ENCODE results near the gene TADA3.

TADA3 gene

GRCh38 chr3:9809615-9810432 is 17.6 kb upstream of the TADA3 start, which contains the start of gene TTLL3:
Gene TTLL3 (plus strand): TSS chr3:9810262. CDS start chr3:9810662, 400 bp downstream.
- DNase-seq (ENCODE audit: low spot score): peak; percentile 71
- in situ Hi-C loops (cut with MboI; ENCODE audit: low pct_unique_long_range_greater_than_20kb, low sequenced_read_pairs, unreplicated experiment): no loop called here
- no peak for TF ChIP-seq CTCF (IDR thresholded peaks at IDR 0.05; ENCODE audit: extremely low read depth, insufficient read depth, missing control alignments)

- TF ChIP-seq CTCF (IDR thresholded peaks at IDR 0.05; ENCODE audit: extremely low read depth, insufficient read depth, missing control alignments): no peak
- DNase-seq (ENCODE audit: low spot score): peak; percentile 53
- in situ Hi-C loops (cut with MboI; ENCODE audit: low pct_unique_long_range_greater_than_20kb, low sequenced_read_pairs, unreplicated experiment): no loop called here
Measured at GRCh38 chr3:9809239-9809614, 17.0 kb upstream of the TADA3 start.

DNA sequence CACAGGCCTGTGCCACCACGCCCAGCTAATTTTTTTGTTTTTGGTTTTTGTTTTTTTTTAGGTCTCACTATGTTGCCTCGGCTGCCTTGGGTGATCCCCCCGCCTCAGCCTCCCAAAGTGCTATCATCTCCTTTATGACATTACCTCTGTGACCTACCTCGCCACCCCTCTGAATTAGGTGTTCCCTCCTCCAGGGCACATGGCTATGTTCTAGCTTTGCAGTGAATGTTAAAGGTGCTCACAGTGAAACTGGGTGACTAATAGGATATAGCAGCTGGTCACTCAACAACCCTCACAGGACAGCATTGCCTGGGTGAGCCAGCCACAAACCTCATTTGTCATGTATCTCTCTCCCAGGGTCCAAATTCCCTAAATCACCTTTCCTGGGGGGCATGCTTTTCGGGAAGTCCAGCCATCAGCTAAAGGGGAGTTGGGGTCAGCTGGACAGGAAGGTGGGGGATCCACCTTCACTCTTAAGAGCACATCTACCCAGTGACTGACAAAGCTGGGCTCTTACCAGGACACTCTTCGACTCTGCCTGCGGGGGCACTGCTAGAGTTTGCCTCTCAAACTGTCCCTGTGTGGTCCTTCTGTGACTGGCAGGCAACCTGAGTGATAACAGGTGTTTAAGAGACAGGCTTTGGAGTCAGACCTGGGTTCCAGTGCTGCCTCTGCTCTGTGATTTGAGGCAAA is 16.2 kb upstream of the TADA3 start:
- no peak for TF ChIP-seq CTCF (IDR thresholded peaks at IDR 0.05; ENCODE audit: extremely low read depth, insufficient read depth, missing control alignments)
- peak; percentile 57 for DNase-seq (ENCODE audit: low spot score)
- in situ Hi-C loops (cut with MboI; ENCODE audit: low pct_unique_long_range_greater_than_20kb, low sequenced_read_pairs, unreplicated experiment): no loop called here

- no peak for TF ChIP-seq CTCF (IDR thresholded peaks at IDR 0.05; ENCODE audit: extremely low read depth, insufficient read depth, missing control alignments)
- no peak for DNase-seq (ENCODE audit: low spot score)
- in situ Hi-C loops (cut with MboI; ENCODE audit: low pct_unique_long_range_greater_than_20kb, low sequenced_read_pairs, unreplicated experiment): no loop called here
Measured at GRCh38 chr3:9807981-9808344, 15.7 kb upstream of the TADA3 start.

GRCh38 chr3:9806688-9807589 is 14.7 kb upstream of the TADA3 start:
- DNase-seq (ENCODE audit: low spot score): no peak
- no peak for TF ChIP-seq CTCF (IDR thresholded peaks at IDR 0.05; ENCODE audit: extremely low read depth, insufficient read depth, missing control alignments)
- in situ Hi-C loops (cut with MboI; ENCODE audit: low pct_unique_long_range_greater_than_20kb, low sequenced_read_pairs, unreplicated experiment): no loop called here

DNA sequence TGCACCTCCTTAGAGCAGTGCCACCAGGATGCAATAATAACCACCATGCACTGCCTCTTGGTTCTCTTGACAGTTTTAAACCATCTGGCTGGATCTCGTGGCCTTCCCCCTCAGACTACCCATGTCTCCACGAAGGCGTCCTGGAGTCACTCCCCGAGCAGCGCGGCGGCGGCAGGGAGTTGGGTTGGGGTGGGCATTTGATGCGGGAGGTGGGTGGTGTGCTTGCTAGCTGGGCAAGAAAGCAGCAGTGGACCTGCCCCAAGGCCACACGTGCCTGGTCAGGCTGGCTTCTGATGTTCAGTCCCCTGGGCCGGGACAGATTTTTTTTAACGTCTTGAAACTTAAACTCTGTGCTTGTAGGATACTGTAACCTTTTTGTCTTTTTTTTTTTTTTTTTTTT is 13.9 kb upstream of the TADA3 start:
- TF ChIP-seq CTCF (IDR thresholded peaks at IDR 0.05; ENCODE audit: extremely low read depth, insufficient read depth, missing control alignments): no peak
- no peak for DNase-seq (ENCODE audit: low spot score)
- in situ Hi-C loops (cut with MboI; ENCODE audit: low pct_unique_long_range_greater_than_20kb, low sequenced_read_pairs, unreplicated experiment): no loop called here
